CD4-positive, alpha-beta T cell (primary cell): ENCODE data around the gene GALK1. TPM values are rescaled to one million over a fixed set of nuclear protein-coding genes. Genes with fewer than 3 reads are reported as not detected.
"Not testable (repeated sequence)": the region's sequence is repeated elsewhere in the genome, so short reads cannot be mapped to it uniquely, and the experiment has no call there.

Experiments used
- ATAC-seq: fragments of 200-7000 bp; cut with Tn5 transposase; one replicate; pipeline ENCODE4 v1.10.0; 2022; ENCODE audit warnings: mild to moderate bottlenecking; ENCODE audit not compliant: poor library complexity
- CTCF ChIA-PET: fragments of 350-600 bp; sonication (Branson Sonifier 250); formaldehyde crosslinking; loops from one replicate; lab custom pipeline; 2021; ENCODE audit warnings: antibody characterized with exemption, inconsistent platforms; lab: Charles Lee
- POLR2A ChIA-PET: fragments of 350-600 bp; sonication (Branson Sonifier 250); formaldehyde crosslinking; loops from one replicate; lab custom pipeline; 2021; ENCODE audit warnings: antibody characterized with exemption, inconsistent platforms; lab: Charles Lee
- DNase-seq, 14 experiments: peaks; one replicate each; pipeline ENCODE4 v3.0.0-alpha.2; 2013 to 2020; ENCODE audit warnings: mixed read lengths in 2 of 14
- H3K27ac ChIP-seq, 2 donors: one replicate each; pipeline versions ENCODE4 v1.5.1 to v1.7.0; 2013; ENCODE audit warnings: low read length in 2 of 2, low read depth in 1 of 2, mild to moderate bottlenecking in 1 of 2
- H3K27me3 ChIP-seq, 2 experiments: 1 replicate in 1 of 2; 2 replicates in 1 of 2; pipeline versions ENCODE4 v1.6.1 to v1.7.0; 2013; ENCODE audit warnings: low read length in 2 of 2, control low read depth in 1 of 2, mild to moderate bottlenecking in 1 of 2, moderate library complexity in 1 of 2; ENCODE audit not compliant: insufficient read depth in 2 of 2, control insufficient read depth in 1 of 2
- H3K36me3 ChIP-seq: one replicate; pipeline ENCODE4 v1.6.1; 2013; ENCODE audit warnings: low read length, control low read depth; ENCODE audit not compliant: insufficient read depth
- H3K4me1 ChIP-seq: one replicate; pipeline ENCODE4 v1.6.1; 2013; ENCODE audit warnings: low read length, control low read depth; ENCODE audit not compliant: insufficient read depth
- H3K4me3 ChIP-seq: one replicate; pipeline ENCODE4 v1.5.1; 2013; ENCODE audit warnings: mild to moderate bottlenecking, low read length, moderate library complexity
- H3K9me3 ChIP-seq, 2 experiments: 1 replicate in 1 of 2; 2 replicates in 1 of 2; pipeline versions ENCODE4 v1.6.1 to v1.7.0; 2013; ENCODE audit warnings: low read length in 2 of 2, mild to moderate bottlenecking in 2 of 2, control low read depth in 1 of 2, moderate library complexity in 1 of 2; ENCODE audit not compliant: control insufficient read depth in 1 of 2, insufficient read depth in 1 of 2
- H3K27ac Mint-ChIP-seq: one replicate; pipeline ENCODE4 v1.8.0; 2020; ENCODE audit warnings: mixed read lengths
- H3K27me3 Mint-ChIP-seq: one replicate; pipeline ENCODE4 v1.8.0; 2021; ENCODE audit warnings: mixed read lengths
- H3K36me3 Mint-ChIP-seq: one replicate; pipeline ENCODE4 v1.8.0; 2021; ENCODE audit warnings: low read depth, mixed read lengths
- H3K4me1 Mint-ChIP-seq: one replicate; pipeline ENCODE4 v1.8.0; 2021; ENCODE audit warnings: low read depth, mixed read lengths
- H3K4me3 Mint-ChIP-seq: one replicate; pipeline ENCODE4 v1.8.0; 2020; ENCODE audit warnings: mild to moderate bottlenecking, mixed read lengths
- H3K9me3 Mint-ChIP-seq: one replicate; pipeline ENCODE4 v1.8.0; 2020; ENCODE audit warnings: mixed read lengths
- intact Hi-C, 2 experiments: fragments of 100-400 bp; cut with DNase I in 1 of 2; cut with micrococcal nuclease in 1 of 2; formaldehyde crosslinking; loops; one replicate each; pipeline versions ENCODE4 v1.15.1 to v1.9.0; 2023 to 2025; cut with DNase I, micrococcal nuclease
- total RNA-seq, 174 experiments: library from RNA in 2 of 174; stranded (reverse) in 2 of 174; gene quantifications; one replicate each; pipeline ENCODE4 v1.2.3 and lab custom pipeline; 2021 to 2026
- TF ChIP-seq, protein P1 (sequence below): fragments of 200-600 bp; IDR thresholded peaks from one replicate; pipeline ENCODE4 v1.8.0; 2022; ENCODE audit warnings: antibody characterized with exemption, mild to moderate bottlenecking

The GALK1 gene
- total RNA-seq, 2 experiments from 2014 or later, result 5.9 to 6.0 TPM

DNA sequence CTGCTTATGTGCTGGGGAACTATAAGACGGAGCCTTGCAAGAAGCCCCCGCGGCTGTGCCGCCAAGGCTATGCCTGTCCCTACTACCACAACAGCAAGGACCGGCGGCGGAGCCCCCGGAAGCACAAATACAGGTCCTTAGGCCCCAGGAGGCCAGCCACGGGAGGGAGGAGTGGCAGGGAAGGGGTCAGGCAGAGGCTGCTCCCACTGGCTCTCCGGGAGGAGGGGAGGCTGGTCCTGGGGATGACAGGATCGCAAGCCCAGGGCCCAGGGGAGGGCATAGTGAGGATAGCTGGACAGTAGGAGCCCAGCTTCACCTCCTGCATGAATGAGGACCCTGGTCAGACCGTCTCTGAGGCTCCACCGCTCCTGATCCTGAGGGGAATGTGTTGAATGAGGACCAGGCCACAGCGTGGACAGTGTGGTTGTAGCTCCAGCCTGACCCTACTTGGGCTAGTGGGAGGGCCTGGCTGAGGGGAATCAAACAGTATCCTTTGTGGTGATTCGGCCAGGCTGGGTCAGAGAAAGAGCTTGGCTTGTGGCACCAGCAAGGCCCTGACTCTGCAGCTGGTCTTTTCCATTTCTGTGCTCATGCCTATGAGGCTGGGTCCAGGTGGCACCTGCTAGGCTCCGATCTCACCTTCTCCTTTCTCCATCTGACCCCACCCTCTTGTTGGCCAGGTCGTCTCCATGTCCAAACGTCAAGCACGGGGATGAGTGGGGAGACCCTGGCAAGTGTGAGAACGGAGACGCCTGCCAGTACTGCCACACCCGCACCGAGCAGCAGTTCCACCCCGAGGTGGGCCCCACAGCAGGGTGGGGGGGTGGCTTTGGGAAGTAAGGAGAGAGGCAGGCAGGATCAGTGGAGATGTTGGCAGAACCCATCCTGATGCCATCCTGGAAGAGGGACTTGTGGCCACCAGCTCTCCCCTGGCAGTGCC, 48.4 kb upstream of the GALK1 start:
- no peaks in the 10 kb centered on the region for H3K9me3 ChIP-seq
- H3K36me3 ChIP-seq, result peaks cover 81% of the 10 kb centered on the region
- H3K4me3 ChIP-seq, result no peak overlapping the region
- intact Hi-C loops, result no loop called here
- H3K4me1 ChIP-seq, result no peaks in the 10 kb centered on the region
- ChIA-PET CTCF (no interaction called here), POLR2A (interaction anchor here (0.9 to 1.2 kb wide), 2 partner anchors 12 to 42 kb away, joined by 3 to 4 read pairs; partner anchors contain the start of gene WBP2)
- H3K4me1 Mint-ChIP-seq, result peaks cover 4% of the 10 kb centered on the region
- H3K27ac ChIP-seq, result no peak overlapping the region
- DNase-seq (no peak), ATAC-seq (no peak)
- no peak overlapping the region for H3K4me3 Mint-ChIP-seq
- H3K9me3 Mint-ChIP-seq, result no peaks in the 10 kb centered on the region
- H3K27me3 Mint-ChIP-seq, result no peaks in the 10 kb centered on the region
- no peaks in the 10 kb centered on the region for H3K27me3 ChIP-seq
- peaks cover 61% of the 10 kb centered on the region for H3K36me3 Mint-ChIP-seq
- TF ChIP-seq, protein P1, sequence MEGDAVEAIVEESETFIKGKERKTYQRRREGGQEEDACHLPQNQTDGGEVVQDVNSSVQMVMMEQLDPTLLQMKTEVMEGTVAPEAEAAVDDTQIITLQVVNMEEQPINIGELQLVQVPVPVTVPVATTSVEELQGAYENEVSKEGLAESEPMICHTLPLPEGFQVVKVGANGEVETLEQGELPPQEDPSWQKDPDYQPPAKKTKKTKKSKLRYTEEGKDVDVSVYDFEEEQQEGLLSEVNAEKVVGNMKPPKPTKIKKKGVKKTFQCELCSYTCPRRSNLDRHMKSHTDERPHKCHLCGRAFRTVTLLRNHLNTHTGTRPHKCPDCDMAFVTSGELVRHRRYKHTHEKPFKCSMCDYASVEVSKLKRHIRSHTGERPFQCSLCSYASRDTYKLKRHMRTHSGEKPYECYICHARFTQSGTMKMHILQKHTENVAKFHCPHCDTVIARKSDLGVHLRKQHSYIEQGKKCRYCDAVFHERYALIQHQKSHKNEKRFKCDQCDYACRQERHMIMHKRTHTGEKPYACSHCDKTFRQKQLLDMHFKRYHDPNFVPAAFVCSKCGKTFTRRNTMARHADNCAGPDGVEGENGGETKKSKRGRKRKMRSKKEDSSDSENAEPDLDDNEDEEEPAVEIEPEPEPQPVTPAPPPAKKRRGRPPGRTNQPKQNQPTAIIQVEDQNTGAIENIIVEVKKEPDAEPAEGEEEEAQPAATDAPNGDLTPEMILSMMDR, result no peak
- no peak overlapping the region for H3K27ac Mint-ChIP-seq

DNA sequence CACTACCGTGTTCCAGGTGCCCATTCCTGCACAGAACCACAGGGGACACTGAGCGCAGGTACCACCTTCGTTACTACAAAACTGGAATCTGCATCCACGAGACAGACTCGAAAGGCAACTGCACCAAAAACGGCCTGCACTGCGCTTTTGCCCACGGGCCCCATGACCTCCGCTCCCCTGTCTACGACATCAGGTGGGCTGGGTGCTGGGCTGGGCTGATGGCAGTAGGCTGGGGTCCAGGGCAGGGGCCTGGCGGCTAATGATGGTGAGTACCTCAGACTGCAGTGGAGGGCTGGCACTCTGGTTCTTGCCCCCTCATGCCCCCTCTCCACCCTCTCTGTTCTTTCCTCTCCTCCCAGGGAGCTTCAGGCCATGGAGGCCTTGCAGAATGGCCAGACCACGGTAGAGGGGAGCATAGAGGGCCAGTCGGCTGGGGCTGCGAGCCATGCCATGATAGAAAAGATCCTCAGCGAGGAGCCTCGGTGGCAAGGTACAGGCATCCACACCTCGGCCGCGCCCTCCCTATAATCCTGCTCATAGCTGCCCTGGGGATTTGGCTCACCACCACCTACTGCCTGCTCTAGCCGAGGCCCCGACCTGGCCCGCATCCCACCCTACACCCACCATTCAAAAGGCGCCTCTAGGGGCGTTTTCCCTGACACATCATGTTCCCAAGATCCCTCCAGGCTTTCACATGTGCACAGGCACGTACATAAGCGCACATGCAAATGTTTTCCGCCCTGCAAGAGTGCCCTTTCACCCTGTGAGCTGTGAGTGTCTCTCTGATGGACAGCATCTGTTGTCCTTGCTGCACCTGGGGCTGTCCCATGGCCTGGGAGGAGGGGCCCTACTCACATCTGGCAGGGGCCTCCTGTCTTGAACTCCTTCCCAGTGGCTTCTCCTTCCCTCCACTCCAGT, 47.4 kb upstream of the GALK1 start:
- TF ChIP-seq, protein P1, result no peak
- Mint-ChIP-seq H3K9me3 (no peaks in the 10 kb centered on the region), H3K36me3 (peaks cover 54% of the 10 kb centered on the region), H3K4me1 (peaks cover 5% of the 10 kb centered on the region), H3K27ac (no peak overlapping the region), H3K27me3 (no peaks in the 10 kb centered on the region), H3K4me3 (no peak overlapping the region)
- Histone ChIP-seq H3K4me1 (no peaks in the 10 kb centered on the region), H3K27ac (no peak overlapping the region), H3K9me3 (no peaks in the 10 kb centered on the region), H3K4me3 (no peak overlapping the region), H3K36me3 (peaks cover 71% of the 10 kb centered on the region), H3K27me3 (no peaks in the 10 kb centered on the region)
- ChIA-PET CTCF (no interaction called here), POLR2A (interaction anchor here (1.2 kb wide), 1 partner anchor 43 kb away, joined by 4 read pairs; the partner anchor contains the start of gene WBP2)
- DNase-seq (no peak), ATAC-seq (no peak)
- intact Hi-C loops, result no loop called here

DNA sequence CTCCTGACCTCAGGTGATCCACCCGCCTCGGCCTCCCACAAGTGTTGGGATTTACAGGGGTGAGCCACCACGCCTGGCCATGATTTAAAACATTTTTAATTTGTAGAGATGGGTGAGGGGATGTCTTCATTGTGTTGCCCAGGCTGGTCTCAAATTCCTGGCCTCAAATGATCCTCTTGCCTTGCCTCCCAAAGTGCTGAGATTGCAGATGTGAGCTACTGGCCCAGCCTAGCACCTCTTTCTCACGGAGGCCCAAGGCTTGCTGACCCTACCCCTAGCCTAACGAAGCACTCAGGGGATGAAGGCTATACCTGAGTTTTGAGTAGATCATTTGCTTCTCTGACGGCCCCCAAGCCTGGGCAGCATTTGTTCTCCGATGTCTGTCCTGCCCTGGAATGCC, 46.2 kb upstream of the GALK1 start:
- ChIA-PET POLR2A (no interaction called here), CTCF (no interaction called here)
- H3K27ac Mint-ChIP-seq, result no peak overlapping the region
- H3K9me3 Mint-ChIP-seq, result no peaks in the 10 kb centered on the region
- ATAC-seq (no peak), DNase-seq (no peak)
- H3K9me3 ChIP-seq, result no peaks in the 10 kb centered on the region
- no peak overlapping the region for H3K4me3 Mint-ChIP-seq
- H3K36me3 Mint-ChIP-seq, result peaks cover 43% of the 10 kb centered on the region
- TF ChIP-seq, protein P1, result no peak
- no peaks in the 10 kb centered on the region for H3K27me3 Mint-ChIP-seq
- intact Hi-C loops, result no loop called here
- H3K4me1 ChIP-seq, result no peaks in the 10 kb centered on the region
- peaks cover 5% of the 10 kb centered on the region for H3K4me1 Mint-ChIP-seq
- H3K4me3 ChIP-seq, result no peak overlapping the region
- no peak overlapping the region for H3K27ac ChIP-seq
- H3K36me3 ChIP-seq, result peaks cover 59% of the 10 kb centered on the region
- no peaks in the 10 kb centered on the region for H3K27me3 ChIP-seq

DNA sequence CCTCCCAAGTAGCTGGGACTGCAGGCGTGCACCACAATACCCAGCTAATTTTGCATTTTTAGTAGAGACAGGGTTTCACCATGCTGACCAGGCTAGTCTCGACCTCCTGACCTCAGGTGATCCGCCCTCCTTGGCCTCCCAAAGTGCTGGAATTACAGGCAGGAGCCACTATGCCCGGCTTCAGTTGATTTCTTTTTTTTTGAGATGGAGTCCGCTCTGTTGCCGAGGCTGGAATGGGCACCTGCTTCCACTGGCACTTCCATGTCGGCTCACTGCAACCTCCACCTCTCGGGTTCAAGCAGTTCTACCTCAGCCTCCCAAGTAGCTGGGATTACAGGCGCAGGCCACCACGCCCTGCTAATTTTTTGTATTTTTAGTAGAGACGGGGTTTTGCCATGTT, 45.8 kb upstream of the GALK1 start:
- H3K4me3 ChIP-seq, H3K9me3 Mint-ChIP-seq, H3K27me3 ChIP-seq, ATAC-seq, intact Hi-C loops, DNase-seq, H3K4me1 Mint-ChIP-seq, H3K27ac Mint-ChIP-seq, CTCF ChIA-PET, H3K27ac ChIP-seq, H3K4me1 ChIP-seq, H3K4me3 Mint-ChIP-seq, POLR2A ChIA-PET, H3K27me3 Mint-ChIP-seq, H3K9me3 ChIP-seq: not testable (repeated sequence)
- H3K36me3 Mint-ChIP-seq, result peaks cover 40% of the 10 kb centered on the region
- peaks cover 57% of the 10 kb centered on the region for H3K36me3 ChIP-seq
